Effector memory CD4-positive, alpha-beta T cell (primary cell): Measurements from ENCODE around the gene SEC23A.
"Not testable (repeated sequence)": the region's sequence is repeated elsewhere in the genome, so short reads cannot be mapped to it uniquely, and the experiment has no call there.

Experiments used
- DNase-seq, 3 donors: peaks; one replicate each; pipeline ENCODE4 v3.0.0-alpha.2; 2020
- H3K27ac ChIP-seq: 2 replicates; pipeline ENCODE4 v1.7.0; 2013; ENCODE audit warnings: mild to moderate bottlenecking, low read length, moderate library complexity; ENCODE audit not compliant: insufficient read depth, poor library complexity, severe bottlenecking
- H3K27me3 ChIP-seq: replicated peaks from 2 replicates; pipeline ENCODE4 v1.7.0; 2013; ENCODE audit warnings: mild to moderate bottlenecking, low read length; ENCODE audit not compliant: insufficient read depth, control insufficient read depth, poor library complexity, severe bottlenecking
- H3K36me3 ChIP-seq: 2 replicates; pipeline ENCODE4 v1.7.0; 2013; ENCODE audit warnings: mild to moderate bottlenecking, low read length, moderate library complexity; ENCODE audit not compliant: control insufficient read depth, insufficient read depth
- H3K4me1 ChIP-seq: 2 replicates; pipeline ENCODE4 v1.7.0; 2013; ENCODE audit warnings: low read length, mild to moderate bottlenecking; ENCODE audit not compliant: control insufficient read depth, insufficient read depth, poor library complexity, severe bottlenecking
- H3K4me3 ChIP-seq: 2 replicates; pipeline ENCODE4 v1.7.0; 2013; ENCODE audit warnings: low read length, low read depth, mild to moderate bottlenecking; ENCODE audit not compliant: insufficient read depth, poor library complexity, severe bottlenecking
- H3K9me3 ChIP-seq: 2 replicates; pipeline ENCODE4 v1.7.0; 2013; ENCODE audit warnings: mild to moderate bottlenecking, low read length, moderate library complexity; ENCODE audit not compliant: control insufficient read depth
- total RNA-seq, 3 donors: gene quantifications; one replicate each; lab custom pipeline; 2026; lab: John Stamatoyannopoulos, UW

The SEC23A gene
- 67.4 to 83.9 (median 73.5) reads per million in 3 donors for total RNA-seq

- H3K4me3 ChIP-seq = peak within 1 kb of the TSS; percentile 98
- no peaks in the 10 kb centered on the region for H3K36me3 ChIP-seq
- no peaks in the 10 kb centered on the region for H3K9me3 ChIP-seq
- peaks cover 6% of the 10 kb centered on the region for H3K4me1 ChIP-seq
- H3K27ac ChIP-seq = peak within 1 kb of the TSS; percentile 88
- peak; percentile 75 to 83 (median 80) for DNase-seq
- no peaks in the 10 kb centered on the region for H3K27me3 ChIP-seq
Observed at GRCh38 chr14:39102969-39103957, at the start of gene SEC23A. Gene SEC23A (minus strand): TSS chr14:39103235. CDS start chr14:39096118, 7,117 bp downstream.

- H3K27ac ChIP-seq = no peak overlapping the region
- DNase-seq = no peak
- no peak overlapping the region for H3K4me3 ChIP-seq
- H3K9me3 ChIP-seq = no peaks in the 10 kb centered on the region
- H3K36me3 ChIP-seq = peaks cover 17% of the 10 kb centered on the region
- H3K4me1 ChIP-seq = no peaks in the 10 kb centered on the region
- H3K27me3 ChIP-seq = no peaks in the 10 kb centered on the region
Observed at GRCh38 chr14:39145266-39145966, 42.4 kb upstream of the SEC23A start.

GRCh38 chr14:39143226-39143625 lies 40.2 kb upstream of the SEC23A start:
- H3K27me3 ChIP-seq, H3K27ac ChIP-seq, H3K36me3 ChIP-seq, DNase-seq, H3K4me3 ChIP-seq, H3K4me1 ChIP-seq, H3K9me3 ChIP-seq: not testable (repeated sequence)

GRCh38 chr14:39141623-39142022 lies 38.6 kb upstream of the SEC23A start:
- not testable (repeated sequence) for H3K36me3 ChIP-seq, H3K27ac ChIP-seq, DNase-seq

GRCh38 chr14:39140170-39140569 lies 37.1 kb upstream of the SEC23A start:
- Histone ChIP-seq H3K9me3 (no peaks in the 10 kb centered on the region), H3K36me3 (peaks cover 7% of the 10 kb centered on the region), H3K27ac (no peak overlapping the region), H3K4me3 (no peak overlapping the region), H3K4me1 (no peaks in the 10 kb centered on the region), H3K27me3 (no peaks in the 10 kb centered on the region)
- no peak for DNase-seq

More at GRCh38 chr14:39141623-39142022, 38.6 kb upstream of the SEC23A start:
- not testable (repeated sequence) for H3K27me3 ChIP-seq, H3K4me3 ChIP-seq, H3K9me3 ChIP-seq, H3K4me1 ChIP-seq

- Histone ChIP-seq H3K36me3 (peaks cover 19% of the 10 kb centered on the region), H3K9me3 (no peaks in the 10 kb centered on the region), H3K27ac (no peak overlapping the region), H3K27me3 (no peaks in the 10 kb centered on the region), H3K4me3 (no peak overlapping the region), H3K4me1 (no peaks in the 10 kb centered on the region)
- no peak for DNase-seq
Observed at GRCh38 chr14:39138440-39138839, 35.4 kb upstream of the SEC23A start.

GRCh38 chr14:39137835-39138234 lies 34.8 kb upstream of the SEC23A start:
- H3K27ac ChIP-seq, H3K27me3 ChIP-seq, H3K9me3 ChIP-seq, H3K4me3 ChIP-seq, H3K4me1 ChIP-seq, DNase-seq: not testable (repeated sequence)
- H3K36me3 ChIP-seq = peaks cover 22% of the 10 kb centered on the region

- Histone ChIP-seq H3K9me3 (no peaks in the 10 kb centered on the region), H3K27me3 (no peaks in the 10 kb centered on the region), H3K36me3 (peaks cover 40% of the 10 kb centered on the region), H3K27ac (no peak overlapping the region), H3K4me3 (no peak overlapping the region), H3K4me1 (no peaks in the 10 kb centered on the region)
- no peak for DNase-seq
Observed at GRCh38 chr14:39122330-39123138, 19.5 kb upstream of the SEC23A start.

GRCh38 chr14:39114073-39114838 lies 11.2 kb upstream of the SEC23A start, which contains the start of gene GEMIN2:
Gene GEMIN2 (plus strand): TSS chr14:39114323. CDS start chr14:39114339, 16 bp downstream.
- Histone ChIP-seq H3K9me3 (no peaks in the 10 kb centered on the region), H3K27me3 (no peaks in the 10 kb centered on the region), H3K27ac (peak within 1 kb of the TSS; percentile 79), H3K4me1 (peaks cover 5% of the 10 kb centered on the region), H3K4me3 (peak within 1 kb of the TSS; percentile 88), H3K36me3 (no peaks in the 10 kb centered on the region)
- peak; percentile 88 to 91 (median 88) for DNase-seq
